ENCODE results near the gene COMT. TPM values are rescaled to one million over a fixed set of nuclear protein-coding genes. Genes with fewer than 3 reads are reported as not detected.

The COMT gene
- total RNA-seq, 1 donor from 2014 or later = 104 TPM

GRCh38 chr22:19984851-19985811 lies 43.6 kb downstream of the COMT start:
- DNase-seq (ENCODE audit: missing footprints) = peak; percentile 55
- ATAC-seq = no peak
- intact Hi-C loops (cut with DNase I) = loop anchor here (2.0 kb wide), 1 partner anchor 16 kb away; no protein-coding TSS in a partner anchor

- DNase-seq (ENCODE audit: missing footprints) (peak; percentile 45), ATAC-seq (no peak)
- intact Hi-C loops (cut with DNase I) = no loop called here
Measured at GRCh38 chr22:19986011-19986409, 44.4 kb downstream of the COMT start.

GRCh38 chr22:19986410-19987341 lies 45.1 kb downstream of the COMT start:
- DNase-seq (ENCODE audit: missing footprints) = peak; percentile 90
- ATAC-seq = peak; percentile 77
- intact Hi-C loops (cut with DNase I) = no loop called here

GRCh38 chr22:19987394-19988306 lies 46.1 kb downstream of the COMT start:
- intact Hi-C loops (cut with DNase I) = no loop called here
- DNase-seq (ENCODE audit: missing footprints) (peak; percentile 70), ATAC-seq (no peak)

GRCh38 chr22:19988331-19988808 lies 46.8 kb downstream of the COMT start:
- ATAC-seq (no peak), DNase-seq (ENCODE audit: missing footprints) (peak; percentile 45)
- intact Hi-C loops (cut with DNase I) = no loop called here

GRCh38 chr22:19988965-19989724 lies 47.6 kb downstream of the COMT start:
- peak; percentile 62 for DNase-seq (ENCODE audit: missing footprints)
- intact Hi-C loops (cut with DNase I) = no loop called here

GRCh38 chr22:19989725-19990067 lies 48.1 kb downstream of the COMT start:
- ATAC-seq (no peak), DNase-seq (ENCODE audit: missing footprints) (no peak)
- intact Hi-C loops (cut with DNase I) = no loop called here

More at GRCh38 chr22:19988965-19989724, 47.6 kb downstream of the COMT start:
- no peak for ATAC-seq

GRCh38 chr22:19990188-19990587 lies 48.6 kb downstream of the COMT start:
- DNase-seq (ENCODE audit: missing footprints) = peak; percentile 39
- intact Hi-C loops (cut with DNase I) = no loop called here
- no peak for ATAC-seq

GRCh38 chr22:19990609-19991394 lies 49.2 kb downstream of the COMT start:
- DNase-seq (ENCODE audit: missing footprints) (peak; percentile 61), ATAC-seq (no peak)
- intact Hi-C loops (cut with DNase I) = no loop called here

GRCh38 chr22:19991395-19991644 lies 49.7 kb downstream of the COMT start:
- DNase-seq (ENCODE audit: missing footprints) = peak; percentile 40
- intact Hi-C loops (cut with DNase I) = no loop called here
- no peak for ATAC-seq

- peak; percentile 72 for DNase-seq (ENCODE audit: missing footprints)
Measured at GRCh38 chr22:19991645-19992451, 50.3 kb downstream of the COMT start.

GRCh38 chr22:19992481-19992911 lies 50.9 kb downstream of the COMT start:
- DNase-seq (ENCODE audit: missing footprints) (peak; percentile 50), ATAC-seq (peak; percentile 1)
- intact Hi-C loops (cut with DNase I) = no loop called here

More at GRCh38 chr22:19991645-19992451, 50.3 kb downstream of the COMT start:
- intact Hi-C loops (cut with DNase I) = no loop called here
- peak; percentile 47 for ATAC-seq

- intact Hi-C loops (cut with DNase I) = no loop called here
- DNase-seq (ENCODE audit: missing footprints) (peak; percentile 53), ATAC-seq (peak; percentile 20)
Measured at GRCh38 chr22:19992921-19993355, 51.4 kb downstream of the COMT start.

GRCh38 chr22:19993926-19994325 lies 52.4 kb downstream of the COMT start:
- ATAC-seq (no peak), DNase-seq (ENCODE audit: missing footprints) (no peak)
- intact Hi-C loops (cut with DNase I) = no loop called here

- peak; percentile 45 for DNase-seq (ENCODE audit: missing footprints)
- intact Hi-C loops (cut with DNase I) = no loop called here
- no peak for ATAC-seq
Measured at GRCh38 chr22:19994851-19995610, 53.5 kb downstream of the COMT start.
